ENCODE results near the gene SUSD1. TPM values are rescaled to one million over a fixed set of nuclear protein-coding genes. Genes with fewer than 3 reads are reported as not detected.
A peak's percentile ranks its signal among the peaks of the same experiment; 100 is the strongest.

The SUSD1 gene
- polyA plus RNA-seq (2013, experiment 1 of 2): 19.2 TPM
- polyA plus RNA-seq (2013, experiment 2 of 2): 18.5 TPM

DNA sequence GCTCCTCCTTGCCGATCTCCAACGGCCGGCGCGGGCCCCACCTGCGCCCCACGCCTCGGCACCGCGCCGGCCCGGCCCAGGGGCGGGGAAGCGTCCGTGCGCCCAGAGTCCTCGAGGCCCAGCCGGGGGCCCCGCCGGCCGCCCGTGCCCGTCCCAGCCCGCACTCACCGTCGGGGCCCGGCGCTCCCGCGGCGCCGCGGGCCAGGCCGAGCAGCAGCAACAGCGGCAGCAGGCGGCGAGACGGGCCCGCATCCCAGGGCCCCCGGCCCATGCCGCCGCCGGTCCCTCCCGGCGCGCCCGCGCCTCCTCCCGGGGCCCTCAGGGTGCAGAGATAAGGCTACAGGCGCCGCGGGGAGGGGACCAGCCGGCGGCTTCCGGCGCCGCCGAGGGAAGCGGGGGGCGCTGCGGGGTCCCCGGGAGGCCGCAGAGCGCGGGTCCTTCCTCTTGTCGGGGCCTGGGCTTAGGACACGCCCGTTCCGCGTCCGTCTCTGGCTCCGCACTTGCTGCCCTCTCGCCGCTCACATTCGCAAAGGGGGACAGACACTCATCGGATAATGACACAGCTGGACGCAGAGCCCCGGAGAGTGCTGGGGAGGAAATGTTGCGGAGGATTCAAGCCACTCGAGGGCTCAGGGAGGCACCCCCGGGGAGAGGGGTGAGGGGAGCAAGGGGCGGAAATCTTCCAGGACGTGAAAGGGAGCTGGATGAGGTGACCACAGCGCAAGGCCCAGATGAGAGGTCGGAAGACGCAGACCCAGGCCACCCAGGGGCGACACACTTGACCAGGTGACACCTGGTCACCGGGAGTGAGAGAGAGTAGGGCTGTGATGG is at the start of gene SUSD1:
Gene SUSD1, minus strand, starts transcription at position 333 of the 831 bp plus-strand sequence. Its CDS starts 62 bp downstream, at position 271.
- H3K4me2 ChIP-seq (ENCODE audit: low read length, poor library complexity, severe bottlenecking): peak within 1 kb of the TSS; percentile 34
- peak within 1 kb of the TSS in 1 of 2 experiments; percentile 35 for H3K14ac ChIP-seq (ENCODE audit: low read length in 2 of 2)
- peak within 1 kb of the TSS; percentile 80 for H4K8ac ChIP-seq (ENCODE audit: low read length)
- H3K27me3 ChIP-seq (ENCODE audit: control insufficient read depth in 1 of 2, insufficient read depth in 1 of 2, low read length in 2 of 2): no peaks in the 10 kb centered on the region
- peak within 1 kb of the TSS; percentile 24 to 57 for H2BK12ac ChIP-seq (ENCODE audit: low read length in 2 of 2)
- DNase-seq: peak; percentile 37
- peak within 1 kb of the TSS; percentile 72 for H4K91ac ChIP-seq (ENCODE audit: low read length)
- H3K4ac ChIP-seq (ENCODE audit: low read depth in 1 of 2, low read length in 2 of 2): peak within 1 kb of the TSS; percentile 60 to 91
- H2AFZ ChIP-seq (ENCODE audit: low read depth, low read length): peak within 1 kb of the TSS; percentile 57
- H2BK15ac ChIP-seq (ENCODE audit: low read depth, poor library complexity, severe bottlenecking): peak within 1 kb of the TSS; percentile 100
- H3K27ac ChIP-seq (ENCODE audit: low read length, poor library complexity, severe bottlenecking): peak within 1 kb of the TSS; percentile 61
- H3K18ac ChIP-seq (ENCODE audit: low read depth in 1 of 2, low read length in 2 of 2): peak within 1 kb of the TSS; percentile 78 to 96
- H3K36me3 ChIP-seq (ENCODE audit: control insufficient read depth in 1 of 2, insufficient read depth in 2 of 2, low read depth in 1 of 2, low read length in 2 of 2): no peaks in the 10 kb centered on the region
- H2AK5ac ChIP-seq (ENCODE audit: low read length, severe bottlenecking): peak within 1 kb of the TSS; percentile 76
- peaks cover 22% of the 10 kb centered on the region for H3K79me1 ChIP-seq (replicated peaks; ENCODE audit: low read length, poor library complexity, severe bottlenecking)
- peaks cover 27% of the 10 kb centered on the region for H3K4me1 ChIP-seq (ENCODE audit: control insufficient read depth, insufficient read depth, low read depth, low read length)
- no peak within 1 kb of the TSS for H3K23ac ChIP-seq (ENCODE audit: low read length in 2 of 2)
- WGBS: 2% methylated on average over 79 of the region's 88 CpGs
- H3K4me3 ChIP-seq (ENCODE audit: insufficient read depth in 1 of 2, low read depth in 1 of 2, low read length in 2 of 2): peak within 1 kb of the TSS; percentile 73 to 74
- H3K9me3 ChIP-seq (ENCODE audit: control insufficient read depth, low read length): no peaks in the 10 kb centered on the region
- H2BK5ac ChIP-seq (ENCODE audit: low read depth, low read length, poor library complexity, severe bottlenecking): peak within 1 kb of the TSS; percentile 89
- peak within 1 kb of the TSS; percentile 61 for H3K9ac ChIP-seq (ENCODE audit: low read length)
- H2BK120ac ChIP-seq (ENCODE audit: low read depth, low read length): peak within 1 kb of the TSS; percentile 94

DNA sequence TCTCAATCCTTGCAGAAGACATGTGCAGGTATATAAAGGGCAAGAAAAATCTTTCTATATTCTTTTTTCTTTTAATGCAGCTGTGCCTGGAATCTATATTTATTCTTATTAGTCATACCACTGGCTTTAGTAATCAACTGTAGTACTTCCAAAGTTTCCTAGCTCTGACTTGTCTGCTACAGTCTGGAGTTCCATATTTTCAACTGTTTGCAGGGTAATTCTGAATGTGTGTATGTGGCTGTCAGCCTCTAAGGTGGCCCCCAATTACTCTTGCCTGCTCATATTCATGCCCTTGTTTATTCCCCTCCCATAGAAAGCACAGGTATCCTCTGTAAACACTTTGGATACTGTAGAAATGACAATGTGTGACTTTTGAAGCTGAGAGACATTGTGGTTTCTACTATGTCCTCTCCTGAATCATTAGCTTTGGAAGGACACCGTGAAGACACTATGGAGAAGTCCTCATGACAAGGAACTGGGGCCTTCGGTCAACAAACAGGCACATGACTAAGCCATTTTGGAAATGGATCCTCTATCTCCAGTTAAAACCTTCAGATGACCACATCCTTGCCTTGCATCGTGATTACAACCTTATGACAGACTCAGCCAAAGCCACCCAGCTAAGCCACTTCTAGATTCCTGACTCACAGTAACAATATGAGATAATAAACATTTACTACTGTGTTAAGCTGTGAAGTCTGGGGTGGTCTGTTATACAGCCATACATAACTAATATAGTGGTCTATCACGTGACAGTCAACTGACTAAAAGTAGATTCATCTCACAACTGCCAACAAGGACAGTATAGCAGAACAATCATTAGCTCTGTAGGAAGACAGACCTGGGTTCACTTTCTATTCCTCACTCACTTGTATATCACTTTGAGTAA is 49.5 kb upstream of the SUSD1 start:
- H3K27ac ChIP-seq (ENCODE audit: low read length, poor library complexity, severe bottlenecking): peak overlapping the region; percentile 19
- H3K27me3 ChIP-seq (ENCODE audit: control insufficient read depth in 1 of 2, insufficient read depth in 1 of 2, low read length in 2 of 2): no peaks in the 10 kb centered on the region
- no peak overlapping the region for H4K8ac ChIP-seq (ENCODE audit: low read length)
- H3K36me3 ChIP-seq (ENCODE audit: control insufficient read depth in 1 of 2, insufficient read depth in 2 of 2, low read depth in 1 of 2, low read length in 2 of 2): peaks cover 7 to 85% of the 10 kb centered on the region in 2 experiments
- no peaks in the 10 kb centered on the region for H3K9me3 ChIP-seq (ENCODE audit: control insufficient read depth, low read length)
- no peak overlapping the region for H2BK5ac ChIP-seq (ENCODE audit: low read depth, low read length, poor library complexity, severe bottlenecking)
- peak overlapping the region in 1 of 2 experiments; percentile 11 for H3K4me3 ChIP-seq (ENCODE audit: insufficient read depth in 1 of 2, low read depth in 1 of 2, low read length in 2 of 2)
- H2BK120ac ChIP-seq (ENCODE audit: low read depth, low read length): no peak overlapping the region
- peaks cover 3% of the 10 kb centered on the region for H3K4me1 ChIP-seq (ENCODE audit: control insufficient read depth, insufficient read depth, low read depth, low read length)
- H2AK5ac ChIP-seq (ENCODE audit: low read length, severe bottlenecking): no peak overlapping the region
- DNase-seq: peak; percentile 41
- H4K91ac ChIP-seq (ENCODE audit: low read length): no peak overlapping the region
- no peak overlapping the region for H3K4ac ChIP-seq (ENCODE audit: low read depth in 1 of 2, low read length in 2 of 2)
- H3K9ac ChIP-seq (ENCODE audit: low read length): peak overlapping the region; percentile 61
- H3K4me2 ChIP-seq (ENCODE audit: low read length, poor library complexity, severe bottlenecking): no peak overlapping the region
- no peak overlapping the region for H3K18ac ChIP-seq (ENCODE audit: low read depth in 1 of 2, low read length in 2 of 2)
- H3K14ac ChIP-seq (ENCODE audit: low read length in 2 of 2): no peak overlapping the region
- no peak overlapping the region for H2BK15ac ChIP-seq (ENCODE audit: low read depth, poor library complexity, severe bottlenecking)
- H2BK12ac ChIP-seq (ENCODE audit: low read length in 2 of 2): no peak overlapping the region
- H2AFZ ChIP-seq (ENCODE audit: low read depth, low read length): no peak overlapping the region
- H3K79me1 ChIP-seq (replicated peaks; ENCODE audit: low read length, poor library complexity, severe bottlenecking): peaks cover 19% of the 10 kb centered on the region
- 90% methylated on average over 4 of the region's 4 CpGs for WGBS
- no peak overlapping the region for H3K23ac ChIP-seq (ENCODE audit: low read length in 2 of 2)

- no peak overlapping the region for H3K4me3 ChIP-seq (ENCODE audit: insufficient read depth in 1 of 2, low read depth in 1 of 2, low read length in 2 of 2)
- H2BK5ac ChIP-seq (ENCODE audit: low read depth, low read length, poor library complexity, severe bottlenecking): no peak overlapping the region
- H4K8ac ChIP-seq (ENCODE audit: low read length): no peak overlapping the region
- H2AK5ac ChIP-seq (ENCODE audit: low read length, severe bottlenecking): no peak overlapping the region
- H3K9ac ChIP-seq (ENCODE audit: low read length): no peak overlapping the region
- H3K27ac ChIP-seq (ENCODE audit: low read length, poor library complexity, severe bottlenecking): no peak overlapping the region
- H2BK15ac ChIP-seq (ENCODE audit: low read depth, poor library complexity, severe bottlenecking): no peak overlapping the region
- no peaks in the 10 kb centered on the region for H3K27me3 ChIP-seq (ENCODE audit: control insufficient read depth in 1 of 2, insufficient read depth in 1 of 2, low read length in 2 of 2)
- H2AFZ ChIP-seq (ENCODE audit: low read depth, low read length): no peak overlapping the region
- H3K14ac ChIP-seq (ENCODE audit: low read length in 2 of 2): no peak overlapping the region
- H3K9me3 ChIP-seq (ENCODE audit: control insufficient read depth, low read length): no peaks in the 10 kb centered on the region
- H3K18ac ChIP-seq (ENCODE audit: low read depth in 1 of 2, low read length in 2 of 2): no peak overlapping the region
- no peak overlapping the region for H4K91ac ChIP-seq (ENCODE audit: low read length)
- WGBS: 99% methylated on average over 3 of the region's 3 CpGs
- peaks cover 18% of the 10 kb centered on the region for H3K79me1 ChIP-seq (replicated peaks; ENCODE audit: low read length, poor library complexity, severe bottlenecking)
- no peak overlapping the region for H2BK120ac ChIP-seq (ENCODE audit: low read depth, low read length)
- H2BK12ac ChIP-seq (ENCODE audit: low read length in 2 of 2): no peak overlapping the region
- H3K4me1 ChIP-seq (ENCODE audit: control insufficient read depth, insufficient read depth, low read depth, low read length): no peaks in the 10 kb centered on the region
- peaks cover 15 to 89% of the 10 kb centered on the region in 2 experiments for H3K36me3 ChIP-seq (ENCODE audit: control insufficient read depth in 1 of 2, insufficient read depth in 2 of 2, low read depth in 1 of 2, low read length in 2 of 2)
- H3K4ac ChIP-seq (ENCODE audit: low read depth in 1 of 2, low read length in 2 of 2): no peak overlapping the region
- no peak overlapping the region for H3K23ac ChIP-seq (ENCODE audit: low read length in 2 of 2)
- DNase-seq: no peak
- H3K4me2 ChIP-seq (ENCODE audit: low read length, poor library complexity, severe bottlenecking): no peak overlapping the region
Observed at GRCh38 chr9:112218908-112219307, 43.8 kb upstream of the SUSD1 start.

- H3K79me1 ChIP-seq (replicated peaks; ENCODE audit: low read length, poor library complexity, severe bottlenecking): peaks cover 22% of the 10 kb centered on the region
- WGBS: 100% methylated on average over 1 of the region's 2 CpGs
- H2AK5ac ChIP-seq (ENCODE audit: low read length, severe bottlenecking): no peak overlapping the region
- no peak overlapping the region for H2BK120ac ChIP-seq (ENCODE audit: low read depth, low read length)
- no peak overlapping the region for H3K4ac ChIP-seq (ENCODE audit: low read depth in 1 of 2, low read length in 2 of 2)
- no peaks in the 10 kb centered on the region for H3K4me1 ChIP-seq (ENCODE audit: control insufficient read depth, insufficient read depth, low read depth, low read length)
- no peak for DNase-seq
- H3K4me2 ChIP-seq (ENCODE audit: low read length, poor library complexity, severe bottlenecking): no peak overlapping the region
- no peak overlapping the region for H2BK12ac ChIP-seq (ENCODE audit: low read length in 2 of 2)
- no peak overlapping the region for H2BK5ac ChIP-seq (ENCODE audit: low read depth, low read length, poor library complexity, severe bottlenecking)
- H4K8ac ChIP-seq (ENCODE audit: low read length): no peak overlapping the region
- no peak overlapping the region for H3K4me3 ChIP-seq (ENCODE audit: insufficient read depth in 1 of 2, low read depth in 1 of 2, low read length in 2 of 2)
- H3K9ac ChIP-seq (ENCODE audit: low read length): no peak overlapping the region
- H3K36me3 ChIP-seq (ENCODE audit: control insufficient read depth in 1 of 2, insufficient read depth in 2 of 2, low read depth in 1 of 2, low read length in 2 of 2): peaks cover 36 to 78% of the 10 kb centered on the region in 2 experiments
- no peak overlapping the region for H2AFZ ChIP-seq (ENCODE audit: low read depth, low read length)
- no peak overlapping the region for H3K14ac ChIP-seq (ENCODE audit: low read length in 2 of 2)
- H4K91ac ChIP-seq (ENCODE audit: low read length): no peak overlapping the region
- no peak overlapping the region for H3K27ac ChIP-seq (ENCODE audit: low read length, poor library complexity, severe bottlenecking)
- peaks cover 10% of the 10 kb centered on the region for H3K9me3 ChIP-seq (ENCODE audit: control insufficient read depth, low read length)
- H2BK15ac ChIP-seq (ENCODE audit: low read depth, poor library complexity, severe bottlenecking): no peak overlapping the region
- H3K18ac ChIP-seq (ENCODE audit: low read depth in 1 of 2, low read length in 2 of 2): no peak overlapping the region
- H3K23ac ChIP-seq (ENCODE audit: low read length in 2 of 2): no peak overlapping the region
- H3K27me3 ChIP-seq (ENCODE audit: control insufficient read depth in 1 of 2, insufficient read depth in 1 of 2, low read length in 2 of 2): no peaks in the 10 kb centered on the region
Observed at GRCh38 chr9:112212926-112213325, 37.8 kb upstream of the SUSD1 start.
